ENCODE results near the gene CERS3. TPM values are rescaled to one million over a fixed set of nuclear protein-coding genes. Genes with fewer than 3 reads are reported as not detected.

Gene CERS3
- total RNA-seq, 1 experiment from 2014 or later = 0.11 TPM

DNA sequence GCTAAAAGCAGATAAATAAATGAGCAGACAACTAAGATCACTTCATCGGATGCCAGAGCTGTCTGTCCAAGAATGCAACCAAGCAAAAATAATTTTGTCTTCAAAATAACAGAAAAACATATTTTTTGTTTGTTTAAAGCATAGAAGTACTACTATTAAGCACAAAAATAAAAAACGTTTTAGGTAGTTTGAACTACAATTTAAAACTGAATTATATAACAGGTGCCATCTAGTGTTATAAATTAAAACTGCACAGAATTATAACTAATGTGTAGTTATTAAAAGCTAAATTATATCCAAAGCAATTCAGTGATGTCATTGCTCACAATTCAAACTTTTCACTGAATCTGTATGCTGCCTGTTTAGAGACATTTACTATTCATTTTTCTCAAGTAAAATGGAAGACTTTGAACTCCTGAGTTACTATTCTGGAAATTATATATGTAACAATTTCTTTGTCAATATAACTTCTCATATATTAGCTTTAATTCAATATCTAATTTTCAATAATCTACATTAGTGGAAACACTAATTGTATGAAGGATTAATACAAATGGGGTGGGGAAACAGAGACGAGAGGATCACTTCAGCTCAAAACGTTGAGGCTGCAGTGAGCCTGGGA, 43.7 kb upstream of the CERS3 start:
- H3K9me2 ChIP-seq (replicated peaks; ENCODE audit: low read length) = no peaks in the 10 kb centered on the region
- H3K27me3 ChIP-seq (ENCODE audit: low read length) = no peaks in the 10 kb centered on the region
- no peak overlapping the region for H2AFZ ChIP-seq (ENCODE audit: low read length)
- no peaks in the 10 kb centered on the region for H4K20me1 ChIP-seq (ENCODE audit: low read length)
- no peak overlapping the region for H3K4me2 ChIP-seq (ENCODE audit: low read length)
- ChIA-PET CTCF (interaction anchor here (0.6 to 1.0 kb wide), 3 partner anchors 30 to 1556 kb away, joined by 3 to 9 read pairs (median 3); partner anchors contain the start of genes ASB7 and LINS1), POLR2A (ENCODE audit: unreplicated experiment) (no interaction called here)
- peaks cover 20% of the 10 kb centered on the region for H3K36me3 ChIP-seq (ENCODE audit: low read depth, low read length)
- peak; percentile 66 for TF ChIP-seq CTCF (conservative IDR thresholded peaks at IDR 0.05; ENCODE audit: low read depth, low read length)
- TF ChIP-seq EZH2 (IDR thresholded peaks at IDR 0.05; ENCODE audit: low read length, unreplicated experiment) = no peak
- H3K9ac ChIP-seq (ENCODE audit: low read length) = no peak overlapping the region
- BruUV-seq (replicated peaks) = no TSS peak
- ATAC-seq (no peak), DNase-seq (peak; percentile 58)
- H3F3A ChIP-seq (ENCODE audit: low read length, unreplicated experiment) = no peaks in the 10 kb centered on the region
- no peak overlapping the region for H3K4me3 ChIP-seq (ENCODE audit: low read length)
- no peak overlapping the region for H3K27ac ChIP-seq (ENCODE audit: low read length)
- no peaks in the 10 kb centered on the region for H3K79me2 ChIP-seq (ENCODE audit: low read length)
- no peaks in the 10 kb centered on the region for H3K4me1 ChIP-seq (ENCODE audit: insufficient read depth, low read length)
- no peaks in the 10 kb centered on the region for H3K9me3 ChIP-seq (ENCODE audit: low read length)
- intact Hi-C loops (cut with micrococcal nuclease) = loop anchor here (1.0 to 2.0 kb wide), 2 partner anchors 64 to 222 kb away; no protein-coding TSS in a partner anchor

GRCh38 chr15:100571592-100572167, 42.9 kb upstream of the CERS3 start:
- H3K4me3 ChIP-seq (ENCODE audit: low read length) = no peak overlapping the region
- H3K9me2 ChIP-seq (replicated peaks; ENCODE audit: low read length) = no peaks in the 10 kb centered on the region
- no peaks in the 10 kb centered on the region for H3K9me3 ChIP-seq (ENCODE audit: low read length)
- no peaks in the 10 kb centered on the region for H3K4me1 ChIP-seq (ENCODE audit: insufficient read depth, low read length)
- BruUV-seq (replicated peaks) = no TSS peak
- ATAC-seq = no peak
- H3K27me3 ChIP-seq (ENCODE audit: low read length) = no peaks in the 10 kb centered on the region
- H2AFZ ChIP-seq (ENCODE audit: low read length) = no peak overlapping the region
- ChIA-PET POLR2A (ENCODE audit: unreplicated experiment) (no interaction called here), CTCF (no interaction called here)
- no peaks in the 10 kb centered on the region for H3K79me2 ChIP-seq (ENCODE audit: low read length)
- H3K9ac ChIP-seq (ENCODE audit: low read length) = no peak overlapping the region
- H4K20me1 ChIP-seq (ENCODE audit: low read length) = no peaks in the 10 kb centered on the region
- DNase-seq = no peak
- TF ChIP-seq CTCF (conservative IDR thresholded peaks at IDR 0.05; ENCODE audit: low read depth, low read length) (no peak), EZH2phosphoT487 (IDR thresholded peaks at IDR 0.05; ENCODE audit: borderline replicate concordance, low read length) (no peak), EZH2 (IDR thresholded peaks at IDR 0.05; ENCODE audit: low read length, unreplicated experiment) (no peak)
- no peak overlapping the region for H3K27ac ChIP-seq (ENCODE audit: low read length)
- no peak overlapping the region for H3K4me2 ChIP-seq (ENCODE audit: low read length)
- no peaks in the 10 kb centered on the region for H3F3A ChIP-seq (ENCODE audit: low read length, unreplicated experiment)
- intact Hi-C loops (cut with micrococcal nuclease) = loop anchor here (1.0 to 2.0 kb wide), 2 partner anchors 63 to 221 kb away; no protein-coding TSS in a partner anchor
- peaks cover 20% of the 10 kb centered on the region for H3K36me3 ChIP-seq (ENCODE audit: low read depth, low read length)

GRCh38 chr15:100570735-100571313, 42.1 kb upstream of the CERS3 start:
- no TSS peak for BruUV-seq (replicated peaks)
- CTCF ChIA-PET = no interaction called here
- DNase-seq = no peak
- no peaks in the 10 kb centered on the region for H3K27me3 ChIP-seq (ENCODE audit: low read length)
- H4K20me1 ChIP-seq (ENCODE audit: low read length) = no peaks in the 10 kb centered on the region
- intact Hi-C loops (cut with micrococcal nuclease) = no loop called here
- H3K27ac ChIP-seq (ENCODE audit: low read length) = no peak overlapping the region
- no peak for TF ChIP-seq EZH2phosphoT487 (IDR thresholded peaks at IDR 0.05; ENCODE audit: borderline replicate concordance, low read length)
- TF ChIP-seq EZH2 (IDR thresholded peaks at IDR 0.05; ENCODE audit: low read length, unreplicated experiment) = no peak
- TF ChIP-seq CTCF (conservative IDR thresholded peaks at IDR 0.05; ENCODE audit: low read depth, low read length) = no peak
- no peaks in the 10 kb centered on the region for H3K9me2 ChIP-seq (replicated peaks; ENCODE audit: low read length)
- H3K9me3 ChIP-seq (ENCODE audit: low read length) = no peaks in the 10 kb centered on the region
- POLR2A ChIA-PET (ENCODE audit: unreplicated experiment) = no interaction called here
- H3K4me1 ChIP-seq (ENCODE audit: insufficient read depth, low read length) = no peaks in the 10 kb centered on the region
- H3K79me2 ChIP-seq (ENCODE audit: low read length) = no peaks in the 10 kb centered on the region
- no peak overlapping the region for H3K4me2 ChIP-seq (ENCODE audit: low read length)
- H2AFZ ChIP-seq (ENCODE audit: low read length) = no peak overlapping the region
- no peaks in the 10 kb centered on the region for H3F3A ChIP-seq (ENCODE audit: low read length, unreplicated experiment)
- peaks cover 20% of the 10 kb centered on the region for H3K36me3 ChIP-seq (ENCODE audit: low read depth, low read length)
- no peak overlapping the region for H3K9ac ChIP-seq (ENCODE audit: low read length)
- H3K4me3 ChIP-seq (ENCODE audit: low read length) = no peak overlapping the region
- ATAC-seq = no peak

Data from PC-3 (cell line).